Measurements from ENCODE around the gene LRCH1. TPM values are rescaled to one million over a fixed set of nuclear protein-coding genes. Genes with fewer than 3 reads are reported as not detected.

Gene LRCH1
- total and polyA plus RNA-seq, 2 of the 13 experiments (the other 11 are each of a cell fraction or from before 2014, with no cell fraction given), result 4.1 to 12.6 TPM

DNA sequence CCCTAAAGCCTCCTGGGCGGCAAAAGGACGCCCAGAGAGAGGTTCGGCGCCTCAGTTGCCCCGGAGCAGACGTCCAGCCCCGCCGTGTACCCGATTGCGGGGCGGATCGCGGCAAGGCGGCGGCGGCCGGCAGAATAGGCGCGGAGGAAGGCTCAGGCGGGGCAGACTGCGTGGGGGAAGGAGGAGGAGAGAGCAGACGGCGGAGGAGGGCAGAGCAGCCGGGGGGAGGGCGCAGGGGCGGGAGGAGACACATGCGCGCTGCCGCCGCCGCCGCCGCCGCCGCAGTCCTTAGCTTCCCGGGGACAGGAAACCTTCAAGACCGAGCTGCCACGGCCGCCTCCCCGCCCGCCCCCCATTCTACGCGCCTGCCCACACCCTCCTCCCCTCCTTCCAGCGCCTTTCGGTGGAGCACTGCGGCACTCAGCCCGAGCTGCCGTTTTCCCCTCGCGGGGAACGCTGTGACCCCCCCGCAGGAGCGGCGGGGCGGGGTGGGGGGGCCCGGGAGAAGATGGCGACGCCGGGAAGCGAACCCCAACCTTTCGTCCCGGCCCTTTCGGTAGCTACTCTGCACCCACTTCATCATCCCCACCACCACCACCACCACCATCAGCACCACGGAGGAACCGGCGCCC is at the start of gene LRCH1 (continued):
- TF ChIP-seq ZNF296 (CRISPR knock-in tag; conservative IDR thresholded peaks at IDR 0.05) (no peak), ZNF713 (CRISPR knock-in tag; IDR thresholded peaks at IDR 0.05) (no peak), CENPT (CRISPR knock-in tag; IDR thresholded peaks at IDR 0.05; ENCODE audit: low read depth) (no peak), ZNF850 (CRISPR knock-in tag; conservative IDR thresholded peaks at IDR 0.05) (no peak), HHEX (CRISPR knock-in tag; IDR thresholded peaks at IDR 0.05) (no peak), ZNF260 (CRISPR knock-in tag; IDR thresholded peaks at IDR 0.05; ENCODE audit: borderline replicate concordance, low read depth) (no peak), PHF20 (CRISPR knock-in tag; IDR thresholded peaks at IDR 0.05) (no peak), ZNF138 (CRISPR knock-in tag; IDR thresholded peaks at IDR 0.05; ENCODE audit: low read depth) (no peak), NFIC (IDR thresholded peaks at IDR 0.05; ENCODE audit: low read length) (no peak), IRF2 (CRISPR knock-in tag; IDR thresholded peaks at IDR 0.05) (no peak), POLR2AphosphoS5 (IDR thresholded peaks at IDR 0.05; ENCODE audit: low read depth, low read length) (no peak), ZNF883 (CRISPR knock-in tag; IDR thresholded peaks at IDR 0.05; ENCODE audit: not compliant biosample characterization) (no peak), ZNF350 (CRISPR knock-in tag; IDR thresholded peaks at IDR 0.05; ENCODE audit: borderline replicate concordance, low read depth) (no peak), XBP1 (CRISPR knock-in tag; IDR thresholded peaks at IDR 0.05) (no peak)
- TF ChIP-seq, protein P1, sequence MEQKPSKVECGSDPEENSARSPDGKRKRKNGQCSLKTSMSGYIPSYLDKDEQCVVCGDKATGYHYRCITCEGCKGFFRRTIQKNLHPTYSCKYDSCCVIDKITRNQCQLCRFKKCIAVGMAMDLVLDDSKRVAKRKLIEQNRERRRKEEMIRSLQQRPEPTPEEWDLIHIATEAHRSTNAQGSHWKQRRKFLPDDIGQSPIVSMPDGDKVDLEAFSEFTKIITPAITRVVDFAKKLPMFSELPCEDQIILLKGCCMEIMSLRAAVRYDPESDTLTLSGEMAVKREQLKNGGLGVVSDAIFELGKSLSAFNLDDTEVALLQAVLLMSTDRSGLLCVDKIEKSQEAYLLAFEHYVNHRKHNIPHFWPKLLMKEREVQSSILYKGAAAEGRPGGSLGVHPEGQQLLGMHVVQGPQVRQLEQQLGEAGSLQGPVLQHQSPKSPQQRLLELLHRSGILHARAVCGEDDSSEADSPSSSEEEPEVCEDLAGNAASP (CRISPR knock-in tag; IDR thresholded peaks at IDR 0.05; ENCODE audit: borderline replicate concordance), result no peak
- TF ChIP-seq, protein P2, sequence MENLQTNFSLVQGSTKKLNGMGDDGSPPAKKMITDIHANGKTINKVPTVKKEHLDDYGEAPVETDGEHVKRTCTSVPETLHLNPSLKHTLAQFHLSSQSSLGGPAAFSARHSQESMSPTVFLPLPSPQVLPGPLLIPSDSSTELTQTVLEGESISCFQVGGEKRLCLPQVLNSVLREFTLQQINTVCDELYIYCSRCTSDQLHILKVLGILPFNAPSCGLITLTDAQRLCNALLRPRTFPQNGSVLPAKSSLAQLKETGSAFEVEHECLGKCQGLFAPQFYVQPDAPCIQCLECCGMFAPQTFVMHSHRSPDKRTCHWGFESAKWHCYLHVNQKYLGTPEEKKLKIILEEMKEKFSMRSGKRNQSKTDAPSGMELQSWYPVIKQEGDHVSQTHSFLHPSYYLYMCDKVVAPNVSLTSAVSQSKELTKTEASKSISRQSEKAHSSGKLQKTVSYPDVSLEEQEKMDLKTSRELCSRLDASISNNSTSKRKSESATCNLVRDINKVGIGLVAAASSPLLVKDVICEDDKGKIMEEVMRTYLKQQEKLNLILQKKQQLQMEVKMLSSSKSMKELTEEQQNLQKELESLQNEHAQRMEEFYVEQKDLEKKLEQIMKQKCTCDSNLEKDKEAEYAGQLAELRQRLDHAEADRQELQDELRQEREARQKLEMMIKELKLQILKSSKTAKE (CRISPR knock-in tag; IDR thresholded peaks at IDR 0.05; ENCODE audit: borderline replicate concordance), result no peak; the same call in 1 of the 2 replicates
- TF ChIP-seq, protein P3, sequence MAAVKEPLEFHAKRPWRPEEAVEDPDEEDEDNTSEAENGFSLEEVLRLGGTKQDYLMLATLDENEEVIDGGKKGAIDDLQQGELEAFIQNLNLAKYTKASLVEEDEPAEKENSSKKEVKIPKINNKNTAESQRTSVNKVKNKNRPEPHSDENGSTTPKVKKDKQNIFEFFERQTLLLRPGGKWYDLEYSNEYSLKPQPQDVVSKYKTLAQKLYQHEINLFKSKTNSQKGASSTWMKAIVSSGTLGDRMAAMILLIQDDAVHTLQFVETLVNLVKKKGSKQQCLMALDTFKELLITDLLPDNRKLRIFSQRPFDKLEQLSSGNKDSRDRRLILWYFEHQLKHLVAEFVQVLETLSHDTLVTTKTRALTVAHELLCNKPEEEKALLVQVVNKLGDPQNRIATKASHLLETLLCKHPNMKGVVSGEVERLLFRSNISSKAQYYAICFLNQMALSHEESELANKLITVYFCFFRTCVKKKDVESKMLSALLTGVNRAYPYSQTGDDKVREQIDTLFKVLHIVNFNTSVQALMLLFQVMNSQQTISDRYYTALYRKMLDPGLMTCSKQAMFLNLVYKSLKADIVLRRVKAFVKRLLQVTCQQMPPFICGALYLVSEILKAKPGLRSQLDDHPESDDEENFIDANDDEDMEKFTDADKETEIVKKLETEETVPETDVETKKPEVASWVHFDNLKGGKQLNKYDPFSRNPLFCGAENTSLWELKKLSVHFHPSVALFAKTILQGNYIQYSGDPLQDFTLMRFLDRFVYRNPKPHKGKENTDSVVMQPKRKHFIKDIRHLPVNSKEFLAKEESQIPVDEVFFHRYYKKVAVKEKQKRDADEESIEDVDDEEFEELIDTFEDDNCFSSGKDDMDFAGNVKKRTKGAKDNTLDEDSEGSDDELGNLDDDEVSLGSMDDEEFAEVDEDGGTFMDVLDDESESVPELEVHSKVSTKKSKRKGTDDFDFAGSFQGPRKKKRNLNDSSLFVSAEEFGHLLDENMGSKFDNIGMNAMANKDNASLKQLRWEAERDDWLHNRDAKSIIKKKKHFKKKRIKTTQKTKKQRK (IDR thresholded peaks at IDR 0.05; ENCODE audit: low read length), result no peak
- TF ChIP-seq, protein P4, sequence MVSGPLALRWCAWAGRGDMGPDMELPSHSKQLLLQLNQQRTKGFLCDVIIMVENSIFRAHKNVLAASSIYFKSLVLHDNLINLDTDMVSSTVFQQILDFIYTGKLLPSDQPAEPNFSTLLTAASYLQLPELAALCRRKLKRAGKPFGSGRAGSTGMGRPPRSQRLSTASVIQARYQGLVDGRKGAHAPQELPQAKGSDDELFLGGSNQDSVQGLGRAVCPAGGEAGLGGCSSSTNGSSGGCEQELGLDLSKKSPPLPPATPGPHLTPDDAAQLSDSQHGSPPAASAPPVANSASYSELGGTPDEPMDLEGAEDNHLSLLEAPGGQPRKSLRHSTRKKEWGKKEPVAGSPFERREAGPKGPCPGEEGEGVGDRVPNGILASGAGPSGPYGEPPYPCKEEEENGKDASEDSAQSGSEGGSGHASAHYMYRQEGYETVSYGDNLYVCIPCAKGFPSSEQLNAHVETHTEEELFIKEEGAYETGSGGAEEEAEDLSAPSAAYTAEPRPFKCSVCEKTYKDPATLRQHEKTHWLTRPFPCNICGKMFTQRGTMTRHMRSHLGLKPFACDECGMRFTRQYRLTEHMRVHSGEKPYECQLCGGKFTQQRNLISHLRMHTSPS (CRISPR knock-in tag; IDR thresholded peaks at IDR 0.05; ENCODE audit: low read depth), result no peak

All from HepG2 (cell line).